Erythroblast (primary cell): ENCODE data around the gene CDH13.
A peak's percentile ranks its signal among the peaks of the same experiment; 100 is the strongest.

ENCODE experiments used
- GATA1 ChIP-seq: IDR thresholded peaks from 2 replicates; pipeline ENCODE4 v1.6.1; 2011; ENCODE audit warnings: low read depth, mild to moderate bottlenecking, control low read depth, low read length, moderate library complexity
- POLR2A ChIP-seq: IDR thresholded peaks from 2 replicates; pipeline ENCODE4 v1.6.1; 2011; ENCODE audit warnings: mild to moderate bottlenecking, low read length

- TF ChIP-seq POLR2A (peak; percentile 56), GATA1 (no peak)
Observed at GRCh38 chr16:83807710-83808572, 1181.2 kb downstream of the CDH13 start, which contains the start of gene HSBP1.
